AG08395 (cell line): ENCODE results near the gene CDK14.
"Not testable (repeated sequence)": the region's sequence is repeated elsewhere in the genome, so short reads cannot be mapped to it uniquely, and the experiment has no call there.

ENCODE experiments used
- DNase-seq: peaks from one replicate; pipeline ENCODE4 v3.0.0; 2012; ENCODE audit warnings: mixed read lengths, low spot score

The CDK14 gene

GRCh38 chr7:90900628-90901356 is 304.7 kb downstream of the CDK14 start:
- no peak for DNase-seq

- DNase-seq = no peak
Observed at GRCh38 chr7:90903841-90904240, 307.7 kb downstream of the CDK14 start.

- no peak for DNase-seq
Observed at GRCh38 chr7:90910136-90910535, 314.0 kb downstream of the CDK14 start.

GRCh38 chr7:90916319-90916718 is 320.2 kb downstream of the CDK14 start:
- DNase-seq = no peak

GRCh38 chr7:90917539-90917938 is 321.4 kb downstream of the CDK14 start:
- no peak for DNase-seq

GRCh38 chr7:90918303-90918702 is 322.2 kb downstream of the CDK14 start:
- no peak for DNase-seq

GRCh38 chr7:90919816-90920215 is 323.7 kb downstream of the CDK14 start:
- no peak for DNase-seq

- DNase-seq = no peak
Observed at GRCh38 chr7:90920336-90920735, 324.2 kb downstream of the CDK14 start.

GRCh38 chr7:90923541-90923997 is 327.4 kb downstream of the CDK14 start:
- no peak for DNase-seq

GRCh38 chr7:90928700-90929424 is 332.7 kb downstream of the CDK14 start:
- DNase-seq = not testable (repeated sequence)

GRCh38 chr7:90931986-90932916 is 336.1 kb downstream of the CDK14 start:
- DNase-seq = peak; percentile 7

GRCh38 chr7:90933041-90933440 is 336.9 kb downstream of the CDK14 start:
- no peak for DNase-seq

GRCh38 chr7:90933984-90934383 is 337.9 kb downstream of the CDK14 start:
- DNase-seq = no peak

GRCh38 chr7:90938371-90938770 is 342.2 kb downstream of the CDK14 start:
- DNase-seq = no peak

- no peak for DNase-seq
Observed at GRCh38 chr7:90939666-90940065, 343.5 kb downstream of the CDK14 start.

GRCh38 chr7:90944021-90944420 is 347.9 kb downstream of the CDK14 start:
- no peak for DNase-seq

- DNase-seq = peak; percentile 37
Observed at GRCh38 chr7:90945104-90945787, 349.1 kb downstream of the CDK14 start.

GRCh38 chr7:90946730-90947501 is 350.8 kb downstream of the CDK14 start:
- no peak for DNase-seq

- no peak for DNase-seq
Observed at GRCh38 chr7:90948085-90948484, 352.0 kb downstream of the CDK14 start.

- no peak for DNase-seq
Observed at GRCh38 chr7:90951229-90951628, 355.1 kb downstream of the CDK14 start.
